Adipocyte (in vitro differentiated cells): ENCODE measurements around the gene PTTG1.

Source experiments
- DNase-seq: peaks from one replicate; pipeline ENCODE4 v3.0.0-alpha.2; 2015; ENCODE audit warnings: low read depth
- H3K27me3 ChIP-seq: replicated peaks from 2 replicates; pipeline ENCODE4 v1.7.0; 2013; ENCODE audit warnings: mild to moderate bottlenecking, low read length, moderate library complexity; ENCODE audit not compliant: control insufficient read depth, insufficient read depth
- H3K36me3 ChIP-seq: 2 replicates; pipeline ENCODE4 v1.7.0; 2013; ENCODE audit warnings: low read length, mild to moderate bottlenecking, moderate library complexity; ENCODE audit not compliant: control insufficient read depth, insufficient read depth, severe bottlenecking
- H3K4me1 ChIP-seq: 2 replicates; pipeline ENCODE4 v1.7.0; 2013; ENCODE audit warnings: mild to moderate bottlenecking, low read length, moderate library complexity; ENCODE audit not compliant: control insufficient read depth, insufficient read depth
- H3K4me3 ChIP-seq: 2 replicates; pipeline ENCODE4 v1.7.0; 2013; ENCODE audit warnings: mild to moderate bottlenecking, low read length, moderate library complexity
- H3K9ac ChIP-seq: 2 replicates; pipeline ENCODE4 v1.7.0; 2013; ENCODE audit warnings: mild to moderate bottlenecking, low read length, moderate library complexity
- H3K9me3 ChIP-seq: 2 replicates; pipeline ENCODE4 v1.7.0; 2013; ENCODE audit warnings: mild to moderate bottlenecking, low read length, moderate library complexity; ENCODE audit not compliant: control insufficient read depth

PTTG1 gene

GRCh38 chr5:160390787-160391696 lies 30.6 kb upstream of the PTTG1 start:
- DNase-seq, result peak; percentile 72
- H3K9me3 ChIP-seq, result peaks cover 15% of the 10 kb centered on the region
- H3K36me3 ChIP-seq, result no peaks in the 10 kb centered on the region
- no peak overlapping the region for H3K9ac ChIP-seq
- H3K4me1 ChIP-seq, result peaks cover 18% of the 10 kb centered on the region
- no peaks in the 10 kb centered on the region for H3K27me3 ChIP-seq
- no peak overlapping the region for H3K4me3 ChIP-seq

DNA sequence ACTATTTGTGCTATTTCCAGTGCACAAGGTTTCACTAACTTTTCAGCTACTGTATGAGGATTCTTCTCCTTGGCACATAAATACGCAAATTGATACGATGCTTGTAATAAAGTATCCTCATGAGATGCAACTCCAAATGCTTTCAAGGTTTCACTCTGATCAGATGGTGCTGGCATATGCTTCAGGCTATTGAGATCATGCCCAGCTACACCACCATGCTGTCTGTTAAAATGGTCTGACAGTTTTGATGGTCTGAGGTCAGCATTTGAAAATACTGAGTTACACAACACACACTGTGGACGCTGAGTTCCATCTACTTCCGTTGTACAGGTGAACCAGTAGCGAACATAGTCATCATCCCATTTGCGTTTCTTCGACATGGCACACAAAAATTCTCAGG lies 26.5 kb upstream of the PTTG1 start:
- peaks cover 24% of the 10 kb centered on the region for H3K4me1 ChIP-seq
- H3K27me3 ChIP-seq, result no peaks in the 10 kb centered on the region
- H3K4me3 ChIP-seq, result no peak overlapping the region
- H3K9ac ChIP-seq, result no peak overlapping the region
- H3K9me3 ChIP-seq, result no peaks in the 10 kb centered on the region
- no peaks in the 10 kb centered on the region for H3K36me3 ChIP-seq
- DNase-seq, result no peak

DNA sequence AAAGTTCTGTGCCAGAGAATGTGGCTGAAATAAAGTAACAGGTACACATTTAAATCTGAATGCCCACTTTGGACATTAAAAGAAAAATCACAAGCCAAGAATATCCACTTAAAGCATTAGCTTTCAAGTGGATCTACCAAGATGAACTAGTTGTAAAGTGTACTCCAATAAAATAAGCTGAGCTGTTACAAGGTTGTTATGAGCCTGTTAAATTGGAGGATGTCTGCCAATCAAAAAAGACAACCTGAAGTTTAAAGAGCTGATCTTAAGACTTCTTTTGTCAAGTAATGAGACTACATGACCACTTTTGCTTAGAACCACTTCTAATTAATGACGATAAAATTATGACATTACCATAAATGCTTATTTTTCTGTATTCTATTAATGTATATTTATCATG lies 24.2 kb upstream of the PTTG1 start:
- Histone ChIP-seq H3K9ac (no peak overlapping the region), H3K4me1 (peaks cover 30% of the 10 kb centered on the region), H3K9me3 (no peaks in the 10 kb centered on the region), H3K36me3 (peaks cover 17% of the 10 kb centered on the region), H3K27me3 (no peaks in the 10 kb centered on the region), H3K4me3 (no peak overlapping the region)
- DNase-seq, result no peak

GRCh38 chr5:160398806-160399205 lies 22.8 kb upstream of the PTTG1 start:
- Histone ChIP-seq H3K9me3 (no peaks in the 10 kb centered on the region), H3K4me1 (peaks cover 19% of the 10 kb centered on the region), H3K9ac (peak overlapping the region; percentile 90), H3K36me3 (peaks cover 27% of the 10 kb centered on the region), H3K27me3 (no peaks in the 10 kb centered on the region), H3K4me3 (peak overlapping the region; percentile 87)
- DNase-seq, result peak; percentile 27

DNA sequence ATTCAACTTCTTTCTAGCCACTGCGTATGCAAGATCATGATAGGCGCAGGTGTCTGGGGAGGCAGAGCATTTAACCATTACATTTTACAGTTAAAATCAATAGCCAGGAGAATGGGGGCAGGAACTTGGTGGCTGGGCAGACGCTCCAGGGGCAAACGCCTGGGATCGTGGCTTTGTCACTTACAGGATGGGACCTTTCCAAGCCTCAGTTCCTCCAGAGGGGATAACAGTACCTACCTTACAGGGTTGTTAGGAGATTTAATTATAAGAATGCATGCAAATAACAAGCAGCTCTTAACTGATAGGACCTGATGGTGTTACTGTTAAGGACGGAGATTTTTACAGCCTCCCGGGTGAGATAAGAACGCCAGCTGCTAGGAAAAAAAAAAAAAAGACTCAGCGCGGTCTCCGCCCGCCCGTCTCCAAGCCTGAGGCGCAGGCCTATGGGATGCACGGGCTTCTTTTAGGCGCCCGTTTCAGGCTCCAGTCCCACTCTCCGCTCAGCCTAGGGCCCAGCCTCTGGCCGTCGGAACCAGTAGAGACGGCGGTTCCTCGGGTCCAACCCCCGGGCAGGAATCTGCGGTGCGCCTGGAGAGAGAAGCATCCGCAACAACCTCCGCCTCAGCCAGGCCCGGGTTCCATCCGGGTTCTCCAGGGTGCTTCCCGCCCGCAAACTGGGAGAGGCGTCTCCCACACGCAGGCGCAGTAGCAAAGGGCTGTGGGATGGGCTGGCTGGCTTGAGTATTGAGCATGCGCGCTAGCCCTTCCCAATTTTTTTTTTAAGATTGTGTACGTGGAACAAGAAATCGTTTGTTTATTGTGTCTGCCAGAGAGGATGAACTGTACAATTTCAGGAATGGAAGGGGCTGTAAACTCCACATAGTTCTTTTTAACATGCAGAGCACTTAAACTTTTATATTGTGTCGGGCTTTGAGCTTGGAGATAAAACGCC lies 22.0 kb upstream of the PTTG1 start, which contains the start of gene FAM200C:
TSS of gene FAM200C (minus strand) at position 653 of the 952 bp plus-strand sequence. CDS start 4,564 bp downstream, outside the sequence.
- no peaks in the 10 kb centered on the region for H3K9me3 ChIP-seq
- H3K9ac ChIP-seq, result peak within 1 kb of the TSS; percentile 90
- peak; percentile 97 for DNase-seq
- peaks cover 12% of the 10 kb centered on the region for H3K4me1 ChIP-seq
- H3K4me3 ChIP-seq, result peak within 1 kb of the TSS; percentile 87
- H3K36me3 ChIP-seq, result peaks cover 36% of the 10 kb centered on the region
- no peaks in the 10 kb centered on the region for H3K27me3 ChIP-seq

- no peaks in the 10 kb centered on the region for H3K9me3 ChIP-seq
- H3K27me3 ChIP-seq, result no peaks in the 10 kb centered on the region
- peaks cover 13% of the 10 kb centered on the region for H3K36me3 ChIP-seq
- H3K4me1 ChIP-seq, result peaks cover 27% of the 10 kb centered on the region
- peak; percentile 99 for DNase-seq
- peak within 1 kb of the TSS; percentile 93 for H3K4me3 ChIP-seq
- peak within 1 kb of the TSS; percentile 93 for H3K9ac ChIP-seq
These were observed 2.8 kb upstream of the PTTG1 start, which contains the start of gene SLU7 for GRCh38 chr5:160418561-160419457. TSS of gene SLU7 (minus strand) at chr5:160419081. CDS start at chr5:160415294, 3,787 bp downstream.

GRCh38 chr5:160419458-160420330 lies 2.0 kb upstream of the PTTG1 start:
- Histone ChIP-seq H3K4me1 (peaks cover 27% of the 10 kb centered on the region), H3K4me3 (peak overlapping the region; percentile 93), H3K27me3 (no peaks in the 10 kb centered on the region), H3K36me3 (peaks cover 4% of the 10 kb centered on the region), H3K9me3 (no peaks in the 10 kb centered on the region), H3K9ac (peak overlapping the region; percentile 93)
- no peak for DNase-seq

- Histone ChIP-seq H3K4me3 (no peak overlapping the region), H3K4me1 (peaks cover 27% of the 10 kb centered on the region), H3K9me3 (no peaks in the 10 kb centered on the region), H3K9ac (peak overlapping the region; percentile 93), H3K36me3 (no peaks in the 10 kb centered on the region), H3K27me3 (no peaks in the 10 kb centered on the region)
- no peak for DNase-seq
These were observed 1.4 kb upstream of the PTTG1 start for GRCh38 chr5:160420331-160420610.

DNA sequence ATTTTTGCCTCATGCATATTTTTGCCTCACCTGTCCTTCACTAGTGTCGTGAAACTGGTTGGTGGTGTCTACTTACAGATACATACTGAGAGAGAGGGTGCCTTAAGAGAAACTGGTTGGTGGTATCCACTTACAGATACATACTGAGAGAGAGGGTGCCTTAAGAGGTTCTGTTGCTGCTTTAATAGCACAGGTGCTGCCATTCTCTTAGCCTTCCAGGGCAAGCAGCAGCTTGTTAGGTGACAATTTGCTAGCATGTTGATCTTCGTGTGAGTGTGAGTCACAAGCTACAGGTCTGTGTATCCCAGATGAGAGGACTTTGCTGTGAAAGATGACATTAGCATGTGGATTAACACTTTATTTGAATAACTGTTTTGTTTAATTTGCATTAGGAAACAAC lies 1.4 kb downstream of the PTTG1 start:
- Histone ChIP-seq H3K9me3 (no peaks in the 10 kb centered on the region), H3K4me1 (peaks cover 19% of the 10 kb centered on the region), H3K36me3 (no peaks in the 10 kb centered on the region), H3K27me3 (no peaks in the 10 kb centered on the region), H3K4me3 (no peak overlapping the region), H3K9ac (no peak overlapping the region)
- DNase-seq, result no peak

- no peaks in the 10 kb centered on the region for H3K36me3 ChIP-seq
- no peaks in the 10 kb centered on the region for H3K9me3 ChIP-seq
- no peaks in the 10 kb centered on the region for H3K27me3 ChIP-seq
- DNase-seq, result no peak
- H3K9ac ChIP-seq, result no peak overlapping the region
- H3K4me3 ChIP-seq, result no peak overlapping the region
- no peaks in the 10 kb centered on the region for H3K4me1 ChIP-seq
These were observed 6.0 kb downstream of the PTTG1 start for GRCh38 chr5:160427607-160428006.
